ENCODE measurements around the gene MLH3.
A peak's percentile ranks its signal among the peaks of the same experiment; 100 is the strongest.
"Not testable (repeated sequence)": the region's sequence is repeated elsewhere in the genome, so short reads cannot be mapped to it uniquely, and the experiment has no call there.

Gene MLH3

GRCh38 chr14:75050852-75051555, at the start of gene MLH3:
MLH3 (minus strand) TSS chr14:75051467; CDS start chr14:75049655, 1,812 bp downstream.
- peak; percentile 79 for DNase-seq (ENCODE audit: low read depth)

GRCh38 chr14:75098682-75099081, 47.4 kb upstream of the MLH3 start:
- DNase-seq (ENCODE audit: low read depth), result no peak

GRCh38 chr14:75098212-75098611, 46.9 kb upstream of the MLH3 start:
- no peak for DNase-seq (ENCODE audit: low read depth)

GRCh38 chr14:75096959-75097358, 45.7 kb upstream of the MLH3 start:
- DNase-seq (ENCODE audit: low read depth), result no peak

- no peak for DNase-seq (ENCODE audit: low read depth)
Measured at GRCh38 chr14:75095690-75096089, 44.4 kb upstream of the MLH3 start.

GRCh38 chr14:75094896-75095295, 43.6 kb upstream of the MLH3 start:
- DNase-seq (ENCODE audit: low read depth), result no peak

GRCh38 chr14:75092698-75093097, 41.4 kb upstream of the MLH3 start:
- DNase-seq (ENCODE audit: low read depth), result no peak

GRCh38 chr14:75091251-75091650, 40.0 kb upstream of the MLH3 start:
- DNase-seq (ENCODE audit: low read depth), result no peak

- no peak for DNase-seq (ENCODE audit: low read depth)
Measured at GRCh38 chr14:75090353-75090752, 39.1 kb upstream of the MLH3 start.

GRCh38 chr14:75088566-75089373, 37.5 kb upstream of the MLH3 start:
- peak; percentile 24 for DNase-seq (ENCODE audit: low read depth)

- no peak for DNase-seq (ENCODE audit: low read depth)
Measured at GRCh38 chr14:75088153-75088552, 36.9 kb upstream of the MLH3 start.

- no peak for DNase-seq (ENCODE audit: low read depth)
Measured at GRCh38 chr14:75084513-75084912, 33.2 kb upstream of the MLH3 start.

GRCh38 chr14:75083271-75083670, 32.0 kb upstream of the MLH3 start:
- no peak for DNase-seq (ENCODE audit: low read depth)

GRCh38 chr14:75081660-75082229, 30.5 kb upstream of the MLH3 start:
- no peak for DNase-seq (ENCODE audit: low read depth)

GRCh38 chr14:75079521-75079920, 28.3 kb upstream of the MLH3 start:
- DNase-seq (ENCODE audit: low read depth), result no peak

- no peak for DNase-seq (ENCODE audit: low read depth)
Measured at GRCh38 chr14:75077794-75078193, 26.5 kb upstream of the MLH3 start.

GRCh38 chr14:75070383-75070782, 19.1 kb upstream of the MLH3 start:
- DNase-seq (ENCODE audit: low read depth), result no peak

GRCh38 chr14:75069811-75070145, 18.5 kb upstream of the MLH3 start:
- no peak for DNase-seq (ENCODE audit: low read depth)

GRCh38 chr14:75069121-75069810, 18.0 kb upstream of the MLH3 start, which contains the start of gene ZC2HC1C:
ZC2HC1C (plus strand) TSS chr14:75069641; CDS start chr14:75070574, 933 bp downstream.
- peak; percentile 31 for DNase-seq (ENCODE audit: low read depth)

- DNase-seq (ENCODE audit: low read depth), result no peak
Measured at GRCh38 chr14:75068294-75069120, 17.2 kb upstream of the MLH3 start.

GRCh38 chr14:75067765-75068164, 16.5 kb upstream of the MLH3 start:
- not testable (repeated sequence) for DNase-seq (ENCODE audit: low read depth)

- no peak for DNase-seq (ENCODE audit: low read depth)
Measured at GRCh38 chr14:75067212-75067611, 15.9 kb upstream of the MLH3 start.
